AG04450 (cell line): Measurements from ENCODE around the gene HMMR. TPM values are rescaled to one million over a fixed set of nuclear protein-coding genes. Genes with fewer than 3 reads are reported as not detected.

Experiments used
- CTCF ChIA-PET: fragments of 300-600, 350-600 bp; formaldehyde crosslinking; extraction: SDS; loops from one replicate; lab custom pipeline; 2022; ENCODE audit warnings: antibody characterized with exemption, inconsistent platforms; lab: Charles Lee
- POLR2A ChIA-PET: fragments of 350-600 bp; formaldehyde crosslinking; extraction: SDS; loops from one replicate; lab custom pipeline; 2021; ENCODE audit warnings: antibody characterized with exemption, inconsistent platforms; lab: Yijun Ruan, JAX
- DNase-seq: peaks from one replicate; pipeline ENCODE4 v3.0.0-alpha.2; 2011; ENCODE audit warnings: low read depth, low spot score
- H3K27ac ChIP-seq: one replicate; pipeline ENCODE4 v1.5.1; 2012; ENCODE audit warnings: low read depth, low read length, control low read depth
- H3K27me3 ChIP-seq: one replicate; pipeline ENCODE4 v1.6.0; 2012; ENCODE audit warnings: low read length; ENCODE audit not compliant: control insufficient read depth, insufficient read depth
- H3K4me3 ChIP-seq: 2 replicates; pipeline ENCODE4 v1.5.1; 2011; ENCODE audit warnings: mild to moderate bottlenecking, low read depth, low read length, control low read depth
- H3K9me3 ChIP-seq: 2 replicates; pipeline ENCODE4 v1.5.1; 2012; ENCODE audit warnings: low read length; ENCODE audit not compliant: control insufficient read depth, insufficient read depth
- CTCF ChIP-seq: IDR thresholded peaks from 2 replicates; pipeline ENCODE4 v1.5.1; 2011; ENCODE audit warnings: low read depth, low read length, control low read depth, inconsistent platforms
- polyA plus RNA-seq: library from polyadenylated mRNA; depleted of rRNA; stranded (reverse); fragments of >200 nt; gene quantifications from 2 replicates; pipeline ENCODE4 v1.2.3, GENCODE V29; 2011

HMMR gene
- polyA plus RNA-seq, 1 experiment: 12.5 TPM

- H3K9me3 ChIP-seq: no peaks in the 10 kb centered on the region
- peak overlapping the region; percentile 88 for H3K27ac ChIP-seq
- H3K4me3 ChIP-seq: peak overlapping the region; percentile 88
- no peak for TF ChIP-seq CTCF
- H3K27me3 ChIP-seq: no peaks in the 10 kb centered on the region
- ChIA-PET POLR2A (interaction anchor here (2.3 kb wide), 1 partner anchor 44 kb away, joined by 13 read pairs; the partner anchor contains the start of genes HMMR and NUDCD2), CTCF (interaction anchor here (4.6 kb wide), 1 partner anchor 30 kb away, joined by 27 read pairs; no protein-coding TSS in a partner anchor)
- no peak for DNase-seq
These were observed 43.9 kb downstream of the HMMR start for GRCh38 chr5:163504079-163504931.

- ChIA-PET CTCF (interaction anchor here (0.7 to 4.6 kb wide), 4 partner anchors 27 to 999 kb away, joined by 3 to 27 read pairs (median 3); partner anchors contain the start of genes HMMR and NUDCD2), POLR2A (interaction anchor here (0.7 to 2.3 kb wide), 4 partner anchors 44 to 67 kb away, joined by 4 to 13 read pairs (median 10); partner anchors contain the start of genes CCNG1, HMMR and NUDCD2)
- H3K27ac ChIP-seq: peak overlapping the region; percentile 88
These were observed 44.6 kb downstream of the HMMR start for GRCh38 chr5:163505049-163505367.

GRCh38 chr5:163505368-163506094 is 45.1 kb downstream of the HMMR start, which contains the start of gene MAT2B:
MAT2B (plus strand) TSS chr5:163505619; CDS start chr5:163505687, 68 bp downstream.
- ChIA-PET POLR2A (interaction anchor here (0.7 to 1.1 kb wide), 3 partner anchors 45 to 68 kb away, joined by 4 to 12 read pairs (median 7); partner anchors contain the start of genes CCNG1, HMMR and NUDCD2), CTCF (interaction anchor here (0.7 to 4.6 kb wide), 4 partner anchors 27 to 998 kb away, joined by 3 to 27 read pairs (median 3); partner anchors contain the start of genes HMMR and NUDCD2)
- Histone ChIP-seq H3K27ac (peak within 1 kb of the TSS; percentile 96), H3K27me3 (no peaks in the 10 kb centered on the region), H3K4me3 (peak within 1 kb of the TSS; percentile 88), H3K9me3 (no peaks in the 10 kb centered on the region)
- DNase-seq: peak; percentile 78
- TF ChIP-seq CTCF: peak; percentile 41; the same call in 1 of the 2 replicates

More at GRCh38 chr5:163505049-163505367, 44.6 kb downstream of the HMMR start:
- H3K4me3 ChIP-seq: peak overlapping the region; percentile 88
- H3K27me3 ChIP-seq: no peaks in the 10 kb centered on the region
- no peak for TF ChIP-seq CTCF
- no peak for DNase-seq
- no peaks in the 10 kb centered on the region for H3K9me3 ChIP-seq

- no peaks in the 10 kb centered on the region for H3K27me3 ChIP-seq
- no peaks in the 10 kb centered on the region for H3K9me3 ChIP-seq
- ChIA-PET POLR2A (interaction anchor here (1.0 to 1.1 kb wide), 3 partner anchors 45 to 68 kb away, joined by 3 to 12 read pairs (median 7); partner anchors contain the start of genes CCNG1, HMMR and NUDCD2), CTCF (interaction anchor here (1.0 to 4.6 kb wide), 3 partner anchors 32 to 998 kb away, joined by 3 to 27 read pairs (median 3); no protein-coding TSS in a partner anchor)
- peak overlapping the region; percentile 88 for H3K4me3 ChIP-seq
- no peak for DNase-seq
- no peak for TF ChIP-seq CTCF
- H3K27ac ChIP-seq: peak overlapping the region; percentile 96
These were observed 45.6 kb downstream of the HMMR start for GRCh38 chr5:163506095-163506457.
